ENCODE data around the gene ZFP62.
A peak's percentile ranks its signal among the peaks of the same experiment; 100 is the strongest.
"Not testable (repeated sequence)": the region's sequence is repeated elsewhere in the genome, so short reads cannot be mapped to it uniquely, and the experiment has no call there.

ZFP62 gene

GRCh38 chr5:180860887-180861822, at the start of gene ZFP62:
TSS of gene ZFP62 (minus strand) at chr5:180861276. CDS start at chr5:180861219, 57 bp downstream.
- DNase-seq = peak; percentile 78

- DNase-seq = no peak
Measured at GRCh38 chr5:180910735-180911134, 49.7 kb upstream of the ZFP62 start.

GRCh38 chr5:180910182-180910581, 49.1 kb upstream of the ZFP62 start:
- no peak for DNase-seq

GRCh38 chr5:180909782-180910181, 48.7 kb upstream of the ZFP62 start:
- DNase-seq = no peak

GRCh38 chr5:180908998-180909731, 48.1 kb upstream of the ZFP62 start:
- DNase-seq = no peak

GRCh38 chr5:180908400-180908799, 47.3 kb upstream of the ZFP62 start:
- DNase-seq = no peak

GRCh38 chr5:180901319-180902009, 40.4 kb upstream of the ZFP62 start:
- no peak for DNase-seq

- DNase-seq = no peak
Measured at GRCh38 chr5:180900178-180900577, 39.1 kb upstream of the ZFP62 start.

GRCh38 chr5:180898621-180899246, 37.7 kb upstream of the ZFP62 start, which contains the start of gene BTNL8:
TSS of gene BTNL8 (plus strand) at chr5:180899159. CDS start at chr5:180899311, 152 bp downstream.
- no peak for DNase-seq

- DNase-seq = not testable (repeated sequence)
Measured at GRCh38 chr5:180895330-180895729, 34.3 kb upstream of the ZFP62 start.

GRCh38 chr5:180889381-180889780, 28.3 kb upstream of the ZFP62 start:
- DNase-seq = no peak

GRCh38 chr5:180885845-180886529, 24.9 kb upstream of the ZFP62 start:
- DNase-seq = not testable (repeated sequence)

- DNase-seq = no peak
Measured at GRCh38 chr5:180875860-180876426, 14.9 kb upstream of the ZFP62 start.

- no peak for DNase-seq
Measured at GRCh38 chr5:180874804-180875582, 13.9 kb upstream of the ZFP62 start.

- DNase-seq = no peak
Measured at GRCh38 chr5:180873615-180874520, 12.8 kb upstream of the ZFP62 start.

GRCh38 chr5:180872419-180872818, 11.3 kb upstream of the ZFP62 start:
- no peak for DNase-seq

- DNase-seq = no peak
Measured at GRCh38 chr5:180870276-180871068, 9.4 kb upstream of the ZFP62 start.

- DNase-seq = no peak
Measured at GRCh38 chr5:180869587-180869986, 8.5 kb upstream of the ZFP62 start.

GRCh38 chr5:180868960-180869359, 7.9 kb upstream of the ZFP62 start:
- peak; percentile 29 for DNase-seq
